Stimulated activated naive CD8-positive, alpha-beta T cell treated with anti-CD3 and anti-CD28 coated beads, Interleukin-15, Interleukin-2, amounts not matched to agents 100 ng/mL and 50 ng/mL, for 24 hours (primary cell): Measurements from ENCODE around the gene E2F1.
A peak's percentile ranks its signal among the peaks of the same experiment; 100 is the strongest.
"Not testable (repeated sequence)": the region's sequence is repeated elsewhere in the genome, so short reads cannot be mapped to it uniquely, and the experiment has no call there.

ENCODE experiments used
- H3K27ac Mint-ChIP-seq: one replicate; pipeline ENCODE4 v1.8.0; 2021; ENCODE audit warnings: mild to moderate bottlenecking, mixed read lengths
- H3K27me3 Mint-ChIP-seq: one replicate; pipeline ENCODE4 v1.8.0; 2021; ENCODE audit warnings: mixed read lengths
- H3K36me3 Mint-ChIP-seq: one replicate; pipeline ENCODE4 v1.8.0; 2021; ENCODE audit warnings: low read depth, mixed read lengths
- H3K4me1 Mint-ChIP-seq: one replicate; pipeline ENCODE4 v1.8.0; 2021; ENCODE audit warnings: low read depth, mixed read lengths
- H3K4me3 Mint-ChIP-seq: one replicate; pipeline ENCODE4 v1.8.0; 2021; ENCODE audit warnings: mild to moderate bottlenecking, mixed read lengths
- H3K9me3 Mint-ChIP-seq: one replicate; pipeline ENCODE4 v1.8.0; 2021; ENCODE audit warnings: mixed read lengths

The E2F1 gene

DNA sequence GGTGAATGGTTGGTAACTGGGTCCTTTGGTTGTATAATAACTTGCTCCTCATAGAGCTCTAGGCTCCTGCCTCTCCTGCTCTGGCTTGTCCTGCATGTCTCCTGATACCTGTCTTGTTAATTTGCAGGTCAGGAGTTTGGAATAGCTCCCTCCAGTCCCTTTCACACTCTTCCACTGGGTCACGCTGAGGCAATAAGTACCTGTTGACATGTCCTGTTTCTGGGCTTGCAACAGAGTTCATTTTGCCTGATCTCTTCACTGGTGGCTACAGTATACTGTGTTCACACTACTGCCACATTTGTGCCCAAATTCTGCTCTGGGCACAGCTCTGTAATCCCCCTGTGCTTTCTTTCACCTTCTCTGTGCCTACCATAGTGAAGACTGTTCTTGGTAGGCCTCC is 49.4 kb downstream of the E2F1 start:
- Mint-ChIP-seq H3K36me3 (peaks cover 16% of the 10 kb centered on the region), H3K9me3 (no peaks in the 10 kb centered on the region), H3K27me3 (no peaks in the 10 kb centered on the region), H3K27ac (no peak overlapping the region), H3K4me3 (no peak overlapping the region), H3K4me1 (peaks cover 5% of the 10 kb centered on the region)

DNA sequence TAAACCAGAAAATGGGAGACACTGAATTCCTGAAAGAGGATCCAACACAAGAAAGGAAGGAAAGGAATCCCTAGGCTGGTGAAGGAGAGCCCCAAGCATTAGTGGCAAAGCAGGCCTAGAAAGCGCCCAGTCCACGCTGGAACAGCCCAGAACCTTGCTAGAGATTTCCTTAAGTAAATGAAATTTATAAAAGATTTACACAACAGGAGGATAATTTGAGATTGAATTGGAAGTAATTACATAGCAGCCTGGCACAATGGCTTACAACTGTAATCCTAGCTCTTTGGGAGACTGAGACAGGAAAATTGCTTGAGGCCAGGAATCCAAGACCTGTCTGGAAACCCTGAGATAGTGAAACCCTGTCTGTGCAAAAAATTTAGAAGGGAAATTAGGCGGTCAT is 50.8 kb downstream of the E2F1 start:
- Mint-ChIP-seq H3K4me1 (peaks cover 5% of the 10 kb centered on the region), H3K36me3 (peaks cover 22% of the 10 kb centered on the region), H3K27ac (no peak overlapping the region), H3K4me3 (no peak overlapping the region), H3K9me3 (no peaks in the 10 kb centered on the region), H3K27me3 (no peaks in the 10 kb centered on the region)

DNA sequence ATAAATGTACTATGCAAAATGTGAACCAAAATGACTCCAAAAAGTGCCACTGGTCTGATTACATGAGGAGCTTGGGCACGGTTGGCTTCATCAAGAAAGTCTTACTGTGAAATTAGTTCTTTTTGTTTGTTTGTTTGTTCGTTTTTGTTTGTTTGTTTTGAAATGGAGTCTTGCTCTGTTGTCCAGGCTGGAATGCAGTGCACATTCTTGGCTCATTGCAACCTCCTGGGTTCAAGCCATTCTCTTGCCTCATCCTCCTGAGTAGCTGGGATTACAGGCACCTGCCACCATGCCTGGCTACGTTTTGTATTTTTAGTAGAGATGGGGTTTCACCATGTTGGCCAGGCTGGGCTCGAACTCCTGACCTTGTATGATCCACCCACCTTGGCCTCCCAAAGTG is 54.3 kb downstream of the E2F1 start:
- not testable (repeated sequence) for H3K27me3 Mint-ChIP-seq, H3K27ac Mint-ChIP-seq, H3K4me3 Mint-ChIP-seq, H3K9me3 Mint-ChIP-seq, H3K4me1 Mint-ChIP-seq
- peaks cover 32% of the 10 kb centered on the region for H3K36me3 Mint-ChIP-seq

DNA sequence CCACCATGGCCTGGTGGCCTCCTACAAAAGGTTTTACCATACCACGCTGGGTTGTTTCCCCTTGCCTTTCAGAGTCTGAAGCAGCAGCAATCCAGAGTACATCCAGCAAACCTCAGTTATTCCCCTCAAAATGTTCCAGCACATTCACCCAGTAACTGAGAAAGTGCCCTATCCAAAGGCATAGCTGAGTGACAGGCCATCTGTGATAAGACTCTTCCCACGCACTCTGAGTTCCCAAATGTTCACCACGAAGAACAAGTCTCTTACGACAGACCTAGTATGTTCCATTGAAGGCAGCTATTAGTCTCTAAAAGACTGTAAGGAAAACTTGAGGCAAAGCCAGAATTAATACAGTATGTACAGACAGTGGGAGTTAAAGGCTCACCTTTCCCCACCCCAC is 55.7 kb downstream of the E2F1 start:
- Mint-ChIP-seq H3K27ac (no peak overlapping the region), H3K4me1 (peaks cover 5% of the 10 kb centered on the region), H3K36me3 (peaks cover 34% of the 10 kb centered on the region), H3K27me3 (no peaks in the 10 kb centered on the region), H3K9me3 (no peaks in the 10 kb centered on the region), H3K4me3 (no peak overlapping the region)

DNA sequence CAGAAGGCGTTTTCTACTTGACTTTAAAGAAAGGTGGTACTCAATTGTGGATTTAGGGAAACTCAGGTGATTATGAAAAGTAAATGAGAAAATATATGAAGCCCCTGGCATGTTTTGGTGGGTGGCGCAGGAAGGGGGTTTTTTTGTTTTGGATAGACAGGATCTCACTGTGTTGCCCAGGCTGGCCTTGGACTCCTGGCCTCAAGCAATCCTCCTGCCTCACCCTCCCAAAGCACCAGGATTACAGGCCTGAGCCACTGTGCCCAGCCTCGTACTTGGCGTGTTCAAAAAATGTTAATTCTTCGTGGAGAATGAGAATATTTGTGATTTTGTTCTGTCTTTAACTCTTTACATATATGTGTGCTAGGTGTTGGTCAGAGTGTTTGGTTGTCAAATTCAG is 56.2 kb downstream of the E2F1 start:
- peaks cover 36% of the 10 kb centered on the region for H3K36me3 Mint-ChIP-seq
- no peaks in the 10 kb centered on the region for H3K27me3 Mint-ChIP-seq
- H3K4me1 Mint-ChIP-seq = peaks cover 5% of the 10 kb centered on the region
- H3K4me3 Mint-ChIP-seq = no peak overlapping the region
- no peaks in the 10 kb centered on the region for H3K9me3 Mint-ChIP-seq
- no peak overlapping the region for H3K27ac Mint-ChIP-seq

DNA sequence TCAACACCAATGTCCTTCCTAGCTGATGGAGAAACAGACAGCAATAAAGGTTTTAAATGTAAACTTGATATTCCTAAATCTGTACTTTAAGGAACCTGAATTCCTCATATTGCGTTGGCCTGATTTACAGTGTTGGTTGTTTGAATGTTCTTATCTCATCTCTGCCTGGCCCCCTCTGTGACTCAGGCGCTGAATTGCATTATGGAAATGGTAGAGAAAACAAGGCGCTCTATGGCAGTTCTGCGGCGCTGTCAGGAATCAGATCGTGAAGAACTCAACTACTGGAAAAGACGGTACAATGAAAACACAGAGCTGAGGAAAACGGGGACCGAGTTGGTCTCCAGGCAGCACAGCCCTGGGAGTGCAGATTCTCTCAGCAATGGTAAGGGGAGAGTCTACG is 56.7 kb downstream of the E2F1 start:
- Mint-ChIP-seq H3K36me3 (peaks cover 38% of the 10 kb centered on the region), H3K9me3 (no peaks in the 10 kb centered on the region)

DNA sequence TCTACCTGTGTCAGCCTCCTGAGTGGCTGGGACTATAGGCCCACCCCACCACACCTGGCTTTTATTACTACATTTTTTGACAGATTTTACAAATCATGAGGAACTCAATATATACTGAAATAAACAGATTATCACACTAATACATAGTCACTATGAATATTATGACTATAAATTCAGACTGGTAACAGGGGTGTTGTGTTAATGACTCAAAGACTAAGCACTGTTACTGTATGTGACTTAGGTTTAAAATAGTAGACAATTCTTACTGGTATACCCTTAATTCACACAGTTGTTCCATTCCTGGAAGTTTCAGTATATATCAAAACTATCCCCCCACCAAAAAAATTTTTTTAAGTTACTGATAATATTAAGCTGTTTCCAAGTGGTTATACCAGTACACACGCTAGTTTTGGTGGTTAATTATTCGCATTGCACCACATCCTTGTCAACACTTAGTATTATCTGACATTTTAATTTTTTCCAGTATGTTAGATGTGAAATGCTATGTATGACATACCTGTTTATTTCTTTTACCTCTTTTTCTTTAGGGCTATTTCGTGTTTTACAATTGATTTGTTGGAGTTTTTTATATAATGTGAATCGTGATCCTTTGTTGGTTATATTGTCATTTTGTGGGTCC is 58.5 kb downstream of the E2F1 start:
- no peak overlapping the region for H3K4me3 Mint-ChIP-seq
- H3K27ac Mint-ChIP-seq = peak overlapping the region; percentile 31
- peaks cover 15% of the 10 kb centered on the region for H3K4me1 Mint-ChIP-seq
- no peaks in the 10 kb centered on the region for H3K9me3 Mint-ChIP-seq
- no peaks in the 10 kb centered on the region for H3K27me3 Mint-ChIP-seq
- peaks cover 53% of the 10 kb centered on the region for H3K36me3 Mint-ChIP-seq

More for the DNA sequence above, 56.7 kb downstream of the E2F1 start:
- Mint-ChIP-seq H3K27ac (no peak overlapping the region), H3K4me3 (no peak overlapping the region), H3K4me1 (peaks cover 8% of the 10 kb centered on the region), H3K27me3 (no peaks in the 10 kb centered on the region)

DNA sequence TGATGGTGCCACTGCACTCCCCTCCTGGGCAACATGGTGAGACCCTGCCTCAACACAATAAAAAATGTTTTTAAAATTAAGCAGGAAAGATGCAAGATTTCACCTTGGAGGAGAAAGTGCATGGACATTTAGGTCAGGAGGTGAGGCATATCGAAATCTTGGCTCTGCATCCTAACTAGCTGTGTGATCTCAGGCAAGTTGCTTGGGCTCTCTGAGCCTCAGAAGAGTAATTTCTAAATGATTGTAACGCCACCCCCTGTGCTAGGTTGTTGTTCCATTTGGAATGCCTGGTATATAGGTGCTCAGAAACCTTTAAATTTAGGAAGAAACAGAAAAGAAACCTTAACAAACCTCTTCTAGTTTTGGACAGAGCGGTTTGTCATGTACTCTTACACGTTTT is 60.0 kb downstream of the E2F1 start:
- no peaks in the 10 kb centered on the region for H3K27me3 Mint-ChIP-seq
- H3K27ac Mint-ChIP-seq = no peak overlapping the region
- no peaks in the 10 kb centered on the region for H3K9me3 Mint-ChIP-seq
- H3K4me3 Mint-ChIP-seq = no peak overlapping the region
- H3K4me1 Mint-ChIP-seq = peaks cover 15% of the 10 kb centered on the region
- peaks cover 62% of the 10 kb centered on the region for H3K36me3 Mint-ChIP-seq
